IMR-90 (cell line): Measurements from ENCODE around the gene PTCD2. TPM values are rescaled to one million over a fixed set of nuclear protein-coding genes. Genes with fewer than 3 reads are reported as not detected.

ENCODE experiments used
- ATAC-seq: fragments of 200-7000 bp; cut with Tn5 transposase; 2 replicates; pipeline ENCODE4 v1.9.1; 2020; ENCODE audit warnings: low read depth, mild to moderate bottlenecking, moderate library complexity
- BruUV-seq: library from RNA; stranded (reverse); fragments of 400-500 nt; replicated peaks from 2 replicates; lab custom pipeline; 2021; lab: Mats Ljungman, UMichigan
- CTCF ChIA-PET: fragments of 300-600 bp; formaldehyde crosslinking; extraction: SDS; loops from one replicate; lab custom pipeline; 2021; ENCODE audit warnings: antibody characterized with exemption; lab: Yijun Ruan, JAX
- POLR2A ChIA-PET: fragments of 300-600 bp; sonication (Branson Sonifier 250); formaldehyde crosslinking; loops from one replicate; lab custom pipeline; 2022; ENCODE audit warnings: antibody characterized with exemption; ENCODE audit not compliant: unreplicated experiment; lab: Charles Lee
- DNase-seq: peaks from one replicate; pipeline ENCODE4 v3.0.0; 2013
- H2AFZ ChIP-seq: replicated peaks from 2 replicates; pipeline ENCODE3; 2013; ENCODE audit warnings: low read length, mild to moderate bottlenecking; ENCODE audit not compliant: poor library complexity
- H2AK5ac ChIP-seq: 2 replicates; pipeline ENCODE4 v1.6.1; 2013; ENCODE audit warnings: low read depth, low read length, inconsistent platforms
- H2AK9ac ChIP-seq: replicated peaks from 2 replicates; pipeline ENCODE3; 2013; ENCODE audit warnings: mild to moderate bottlenecking, low read depth, low read length, moderate library complexity; ENCODE audit not compliant: poor library complexity
- H2BK120ac ChIP-seq: 2 replicates; pipeline ENCODE4 v1.6.1; 2013; ENCODE audit warnings: low read depth, low read length, inconsistent platforms
- H2BK15ac ChIP-seq: 3 replicates; pipeline ENCODE4 v1.6.1; 2013; ENCODE audit warnings: low read depth, low read length, inconsistent platforms
- H2BK20ac ChIP-seq: 2 replicates; pipeline ENCODE4 v1.6.1; 2013; ENCODE audit warnings: low read depth, mild to moderate bottlenecking, inconsistent platforms, low read length, moderate library complexity
- H2BK5ac ChIP-seq: 2 replicates; pipeline ENCODE4 v1.6.1; 2013; ENCODE audit warnings: mild to moderate bottlenecking, low read depth, low read length, inconsistent platforms; ENCODE audit not compliant: poor library complexity, severe bottlenecking
- H3K14ac ChIP-seq: replicated peaks from 2 replicates; pipeline ENCODE4 v1.6.1; 2013; ENCODE audit warnings: low read depth, low read length, inconsistent platforms
- H3K18ac ChIP-seq: 2 replicates; pipeline ENCODE4 v1.6.1; 2013; ENCODE audit warnings: low read depth, low read length, control low read depth
- H3K23ac ChIP-seq: 2 replicates; pipeline ENCODE4 v1.6.1; 2013; ENCODE audit warnings: low read depth, low read length, inconsistent platforms
- H3K27ac ChIP-seq: 2 replicates; pipeline ENCODE4 v1.5.1; 2013; ENCODE audit warnings: mild to moderate bottlenecking, control low read depth, low read length; ENCODE audit not compliant: insufficient read depth
- H3K27me3 ChIP-seq: 2 replicates; pipeline ENCODE4 v1.6.1; 2013; ENCODE audit warnings: low read length; ENCODE audit not compliant: control insufficient read depth, insufficient read depth
- H3K36me3 ChIP-seq: 2 replicates; pipeline ENCODE4 v1.6.1; 2013; ENCODE audit warnings: low read length, mixed read lengths; ENCODE audit not compliant: control insufficient read depth, insufficient read depth
- H3K4ac ChIP-seq: 2 replicates; pipeline ENCODE4 v1.6.1; 2013; ENCODE audit warnings: low read depth, low read length, inconsistent platforms
- H3K4me1 ChIP-seq: 2 replicates; pipeline ENCODE4 v1.6.1; 2013; ENCODE audit warnings: low read length, mixed read lengths; ENCODE audit not compliant: control insufficient read depth, insufficient read depth
- H3K4me2 ChIP-seq: 2 replicates; pipeline ENCODE4 v1.6.1; 2013; ENCODE audit warnings: low read depth, mild to moderate bottlenecking, control low read depth, low read length, moderate library complexity
- H3K4me3 ChIP-seq: 2 replicates; pipeline ENCODE4 v1.5.1; 2013; ENCODE audit warnings: low read depth, mild to moderate bottlenecking, control low read depth, low read length, moderate library complexity; ENCODE audit not compliant: insufficient read depth
- H3K56ac ChIP-seq: 2 replicates; pipeline ENCODE4 v1.6.1; 2013; ENCODE audit warnings: low read length, inconsistent platforms; ENCODE audit not compliant: insufficient read depth; ENCODE audit errors: extremely low read depth
- H3K79me1 ChIP-seq, 2 experiments: 2 replicates each; pipeline ENCODE4 v1.6.1; 2013; ENCODE audit warnings: low read length in 2 of 2, inconsistent platforms in 1 of 2, low read depth in 1 of 2
- H3K9ac ChIP-seq: 2 replicates; pipeline ENCODE4 v1.6.1; 2013; ENCODE audit warnings: low read depth, low read length, control low read depth
- H3K9me1 ChIP-seq: 2 replicates; pipeline ENCODE4 v1.6.1; 2013; ENCODE audit warnings: low read length, inconsistent platforms; ENCODE audit not compliant: insufficient read depth
- H3K9me3 ChIP-seq: 2 replicates; pipeline ENCODE4 v1.6.1; 2013; ENCODE audit warnings: low read length; ENCODE audit not compliant: control insufficient read depth, insufficient read depth
- H4K20me1 ChIP-seq: 2 replicates; pipeline ENCODE4 v1.6.1; 2013; ENCODE audit warnings: low read length, inconsistent platforms; ENCODE audit not compliant: insufficient read depth
- H4K5ac ChIP-seq: 2 replicates; pipeline ENCODE4 v1.6.1; 2013; ENCODE audit warnings: mild to moderate bottlenecking, low read depth, low read length, control low read depth
- H4K8ac ChIP-seq, 2 experiments: 2 replicates each; pipeline ENCODE4 v1.6.1; 2013; ENCODE audit warnings: low read depth in 2 of 2, low read length in 2 of 2, control low read depth in 1 of 2, inconsistent platforms in 1 of 2
- H4K91ac ChIP-seq: 2 replicates; pipeline ENCODE4 v1.6.1; 2013; ENCODE audit warnings: low read depth, low read length, inconsistent platforms; ENCODE audit not compliant: insufficient read depth
- CHD1 ChIP-seq: IDR thresholded peaks from 2 replicates; pipeline ENCODE4 v1.6.1; 2012; ENCODE audit warnings: low read depth, low read length, improper control_type of control experiment
- FOS ChIP-seq: fragments of 150-350 bp; IDR thresholded peaks from 2 replicates; pipeline ENCODE4 v1.6.1; 2016; ENCODE audit warnings: low read depth, low read length
- MAFK ChIP-seq: IDR thresholded peaks from 2 replicates; pipeline ENCODE4 v1.6.1; 2012; ENCODE audit warnings: low read depth, low read length, improper control_type of control experiment
- MAZ ChIP-seq: IDR thresholded peaks from 2 replicates; pipeline ENCODE4 v1.6.1; 2012; ENCODE audit warnings: low read depth, mild to moderate bottlenecking, low read length, improper control_type of control experiment, moderate library complexity, borderline replicate concordance
- NFE2L2 ChIP-seq: fragments of 150-350 bp; IDR thresholded peaks from 2 replicates; pipeline ENCODE4 v1.6.1; 2016; ENCODE audit warnings: low read depth, mild to moderate bottlenecking, low read length
- RCOR1 ChIP-seq: IDR thresholded peaks from 2 replicates; pipeline ENCODE4 v1.6.1; 2012; ENCODE audit warnings: mild to moderate bottlenecking, low read length, improper control_type of control experiment; ENCODE audit not compliant: insufficient replicate concordance
- RFX5 ChIP-seq: IDR thresholded peaks from 2 replicates; pipeline ENCODE4 v1.8.0; 2012; ENCODE audit warnings: low read depth, mild to moderate bottlenecking, low read length, moderate library complexity
- WGBS, 2 experiments: methylation state at CpG; one replicate each; pipeline versions ENCODE4 v1.1.5 to v1.1.7; 2013; ENCODE audit warnings: missing lambda C conversion rate in 2 of 2; ENCODE audit not compliant: insufficient read length in 1 of 2; ENCODE audit errors: extremely low coverage in 2 of 2; 5-methylcytosine and 5-hydroxymethylcytosine counted together
- dilution Hi-C: fragments of 300-500 bp; cut with HindIII; formaldehyde crosslinking; loops from one replicate; pipeline ENCODE4 v1.14.3; 2018; ENCODE audit warnings: low sequenced_read_pairs; ENCODE audit not compliant: unreplicated experiment
- in situ Hi-C: fragments of 300-500 bp; cut with MboI; formaldehyde crosslinking; loops from 3 replicates; pipeline ENCODE4 v1.14.3; 2019; ENCODE audit warnings: low sequenced_read_pairs, inconsistent platforms, mixed read lengths
- intact Hi-C: fragments of 100-400 bp; cut with micrococcal nuclease; formaldehyde crosslinking; loops from 2 replicates; pipeline ENCODE4 v1.10.0; 2022
- polyA plus RNA-seq, 3 experiments: library from polyadenylated mRNA; depleted of rRNA; stranded (reverse); fragments of >200 nt; gene quantifications; 2 replicates each; pipeline ENCODE4 v1.2.3, GENCODE V29; 2012; ENCODE audit warnings: low replicate concordance in 1 of 3
- total RNA-seq: library from RNA; depleted of rRNA; stranded (reverse); fragments of >200 nt; gene quantifications from 2 replicates; pipeline ENCODE4 v1.2.3, GENCODE V29; 2012
- TF ChIP-seq, protein P1 (sequence below): fragments of 150-350 bp; IDR thresholded peaks from 2 replicates; pipeline ENCODE4 v1.6.1; 2016; ENCODE audit warnings: low read depth, mild to moderate bottlenecking, low read length, moderate library complexity, borderline replicate concordance

PTCD2 gene
- total and polyA plus RNA-seq, 2 of the 4 experiments (the other 2 are of a cell fraction) = 6.5 to 9.9 TPM

DNA sequence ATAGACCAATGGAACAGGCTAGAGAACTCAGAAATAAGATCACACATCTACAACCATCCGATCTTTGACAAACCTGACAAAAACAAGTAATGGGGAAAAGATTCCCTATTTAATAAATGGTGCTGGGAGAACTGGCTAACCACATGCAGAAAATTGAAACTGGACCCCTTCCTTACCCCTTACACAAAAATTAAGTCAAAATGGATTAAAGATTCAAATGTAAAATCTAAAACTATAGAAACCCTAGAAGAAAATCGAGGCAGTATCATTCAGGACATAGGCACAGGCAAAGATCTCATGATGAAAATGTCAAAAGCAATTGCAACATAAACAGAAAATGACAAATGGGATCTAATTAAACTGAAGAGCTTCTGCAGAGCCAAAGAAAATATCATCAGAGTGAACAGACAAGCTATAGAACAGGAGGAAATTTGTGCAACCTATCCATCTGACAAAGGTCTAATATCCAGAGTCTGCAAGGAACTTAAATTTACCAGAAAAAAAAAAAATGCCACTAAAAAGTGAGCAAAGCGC, 43.9 kb upstream of the PTCD2 start:
- no peak overlapping the region for H4K5ac ChIP-seq
- H3K9me3 ChIP-seq = no peaks in the 10 kb centered on the region
- H3K4me1 ChIP-seq = peaks cover 2% of the 10 kb centered on the region
- no peak overlapping the region for H3K4me2 ChIP-seq
- H3K9ac ChIP-seq = no peak overlapping the region
- H2BK5ac ChIP-seq = no peak overlapping the region
- H2AK5ac ChIP-seq = no peak overlapping the region
- H3K14ac ChIP-seq = no peak overlapping the region
- H2BK20ac ChIP-seq = no peak overlapping the region
- CTCF ChIA-PET = no interaction called here
- H4K91ac ChIP-seq = no peak overlapping the region
- H3K9me1 ChIP-seq = peaks cover 8% of the 10 kb centered on the region
- no peak overlapping the region for H2BK15ac ChIP-seq
- no peak for ATAC-seq
- no peak overlapping the region for H3K4me3 ChIP-seq
- no peaks in the 10 kb centered on the region for H3K27me3 ChIP-seq
- H3K36me3 ChIP-seq = peaks cover 4% of the 10 kb centered on the region; the same call in 1 of the 2 replicates
- no peak overlapping the region for H4K8ac ChIP-seq
- no peak for TF ChIP-seq CHD1
- no peak for TF ChIP-seq FOS
- no peak for TF ChIP-seq MAZ
- TF ChIP-seq RFX5 = no peak
- TF ChIP-seq MAFK = no peak
- no peak for TF ChIP-seq RCOR1
- TF ChIP-seq, protein P1, sequence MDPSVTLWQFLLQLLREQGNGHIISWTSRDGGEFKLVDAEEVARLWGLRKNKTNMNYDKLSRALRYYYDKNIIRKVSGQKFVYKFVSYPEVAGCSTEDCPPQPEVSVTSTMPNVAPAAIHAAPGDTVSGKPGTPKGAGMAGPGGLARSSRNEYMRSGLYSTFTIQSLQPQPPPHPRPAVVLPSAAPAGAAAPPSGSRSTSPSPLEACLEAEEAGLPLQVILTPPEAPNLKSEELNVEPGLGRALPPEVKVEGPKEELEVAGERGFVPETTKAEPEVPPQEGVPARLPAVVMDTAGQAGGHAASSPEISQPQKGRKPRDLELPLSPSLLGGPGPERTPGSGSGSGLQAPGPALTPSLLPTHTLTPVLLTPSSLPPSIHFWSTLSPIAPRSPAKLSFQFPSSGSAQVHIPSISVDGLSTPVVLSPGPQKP = no peak
- TF ChIP-seq NFE2L2 = no peak
- intact Hi-C loops = loop anchor here (10.0 kb wide), 1 partner anchor 141 kb away; no protein-coding TSS in a partner anchor
- dilution Hi-C loops = no loop called here
- H3K56ac ChIP-seq = no peak overlapping the region
- no peaks in the 10 kb centered on the region for H4K20me1 ChIP-seq
- no peak overlapping the region for H2BK120ac ChIP-seq
- WGBS, 2 experiments = no CpG with 5 or more reads among the region's 3 CpGs
- in situ Hi-C loops = no loop called here
- H2AK9ac ChIP-seq = no peak overlapping the region
- POLR2A ChIA-PET = no interaction called here
- H3K18ac ChIP-seq = no peak overlapping the region
- H3K4ac ChIP-seq = no peak overlapping the region
- no peak overlapping the region for H3K27ac ChIP-seq
- no peak overlapping the region for H2AFZ ChIP-seq
- no peak overlapping the region for H3K23ac ChIP-seq
- peaks cover 27 to 38% of the 10 kb centered on the region in 2 experiments for H3K79me1 ChIP-seq
- no TSS peak for BruUV-seq
- DNase-seq = no peak
